Adipose tissue (tissue), 3 donors: ENCODE measurements around the gene CCS. TPM values are rescaled to one million over a fixed set of nuclear protein-coding genes. Genes with fewer than 3 reads are reported as not detected.

Experiments used
- H3K27ac ChIP-seq: one replicate; pipeline ENCODE4 v1.5.1; 2013; ENCODE audit warnings: low read depth, low read length
- WGBS, 3 donors: extraction: QIAGEN DNeasy Blood & Tissue Kit; methylation state at CpG; one replicate each; pipeline ENCODE4 v1.1.7; 2013; 5-methylcytosine and 5-hydroxymethylcytosine counted together
- polyA plus RNA-seq, 3 donors: library from polyadenylated mRNA; stranded (reverse); fragments of 200-250 nt; gene quantifications; one replicate each; pipeline ENCODE4 v1.2.3, GENCODE V29; 2013
- donor health status: healthy with polysubstance abuse.
- donor health status: Bipolar disorder and iron deficiency.
- donor health status: healthy.

Gene CCS
- polyA plus RNA-seq, 3 donors: 33.7 to 45.1 (median 41.2) TPM

GRCh38 chr11:66559866-66560676 is 32.9 kb upstream of the CCS start:
- 70 to 83% (median 79%) methylated on average over 26 to 27 of the region's 27 CpGs for WGBS, 3 donors
- no peak overlapping the region for H3K27ac ChIP-seq

DNA sequence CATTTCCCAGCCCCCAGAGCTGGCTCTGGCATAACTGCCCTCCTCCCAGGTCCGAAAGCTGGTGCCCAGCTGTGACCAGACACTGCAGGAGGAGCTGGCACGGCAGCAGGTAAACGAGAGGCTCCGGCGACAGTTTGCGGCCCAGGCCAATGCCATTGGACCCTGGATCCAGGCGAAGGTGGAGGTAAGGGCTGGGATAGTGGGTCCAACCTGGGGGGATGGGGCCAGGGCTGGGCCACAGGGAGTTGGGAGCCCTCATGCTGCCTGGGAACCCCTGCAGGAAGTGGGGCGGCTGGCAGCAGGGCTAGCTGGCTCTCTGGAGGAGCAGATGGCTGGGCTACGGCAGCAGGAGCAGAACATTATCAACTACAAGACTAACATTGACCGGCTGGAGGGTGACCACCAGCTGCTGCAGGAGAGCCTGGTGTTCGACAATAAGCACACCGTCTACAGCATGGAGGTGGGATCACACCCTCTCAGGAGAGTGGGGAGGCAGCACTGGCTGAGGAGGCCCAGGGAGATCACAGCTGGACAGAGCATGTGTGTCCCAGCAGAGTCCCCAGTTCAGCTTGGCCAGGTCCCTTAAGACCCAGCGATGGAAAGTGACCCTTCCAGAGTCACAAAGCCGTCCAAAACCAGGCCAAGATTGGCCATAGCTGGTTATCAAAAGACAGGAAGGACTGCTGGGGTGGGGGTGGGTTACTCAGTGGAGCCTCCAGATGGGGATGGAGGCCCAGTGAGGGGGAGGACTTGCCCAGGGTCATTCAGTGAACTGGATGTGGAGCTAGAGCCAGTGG is 31.6 kb upstream of the CCS start:
- WGBS, 3 donors: 77 to 84% (median 83%) methylated on average over 14 of the region's 14 CpGs
- H3K27ac ChIP-seq: no peak overlapping the region

- H3K27ac ChIP-seq: no peak overlapping the region
- WGBS, 3 donors: 91 to 95% (median 91%) methylated on average over 9 of the region's 9 CpGs
Measured at GRCh38 chr11:66561975-66562248, 31.1 kb upstream of the CCS start.

- WGBS, 3 donors: 68 to 83% (median 74%) methylated on average over 2 of the region's 2 CpGs
- no peak overlapping the region for H3K27ac ChIP-seq
Measured at GRCh38 chr11:66562275-66562674, 30.7 kb upstream of the CCS start.

GRCh38 chr11:66562907-66563583 is 29.9 kb upstream of the CCS start:
- no peak overlapping the region for H3K27ac ChIP-seq
- WGBS, 3 donors: 91 to 93% (median 92%) methylated on average over 20 of the region's 20 CpGs

DNA sequence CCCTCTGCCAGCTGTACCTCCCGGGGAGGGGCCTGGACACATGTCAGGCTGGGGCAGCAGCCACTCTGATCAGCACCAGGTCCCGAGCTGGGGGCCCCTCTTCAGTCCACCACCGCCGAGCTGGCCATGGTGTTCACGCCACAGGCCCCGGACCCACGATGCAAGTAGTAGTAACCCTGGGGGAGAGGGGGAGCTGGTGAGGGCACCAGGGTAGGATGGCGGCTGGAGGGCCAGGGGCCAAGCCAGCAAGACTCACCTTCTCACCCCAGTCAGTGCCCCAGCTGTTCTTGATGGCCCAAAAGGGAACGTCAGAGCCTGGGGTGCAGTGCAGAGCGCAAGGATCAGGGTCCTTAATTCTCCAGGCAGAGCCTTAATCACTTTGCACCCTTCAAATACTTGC is 29.2 kb upstream of the CCS start:
- H3K27ac ChIP-seq: no peak overlapping the region
- WGBS, 3 donors: 91 to 96% (median 92%) methylated on average over 10 of the region's 10 CpGs

- WGBS, 3 donors: 88 to 94% (median 91%) methylated on average over 14 of the region's 14 CpGs
- H3K27ac ChIP-seq: no peak overlapping the region
Measured at GRCh38 chr11:66564538-66564937, 28.4 kb upstream of the CCS start.

- H3K27ac ChIP-seq: no peak overlapping the region
- 91 to 93% (median 91%) methylated on average over 5 of the region's 5 CpGs for WGBS, 3 donors
Measured at GRCh38 chr11:66564984-66565383, 28.0 kb upstream of the CCS start.

DNA sequence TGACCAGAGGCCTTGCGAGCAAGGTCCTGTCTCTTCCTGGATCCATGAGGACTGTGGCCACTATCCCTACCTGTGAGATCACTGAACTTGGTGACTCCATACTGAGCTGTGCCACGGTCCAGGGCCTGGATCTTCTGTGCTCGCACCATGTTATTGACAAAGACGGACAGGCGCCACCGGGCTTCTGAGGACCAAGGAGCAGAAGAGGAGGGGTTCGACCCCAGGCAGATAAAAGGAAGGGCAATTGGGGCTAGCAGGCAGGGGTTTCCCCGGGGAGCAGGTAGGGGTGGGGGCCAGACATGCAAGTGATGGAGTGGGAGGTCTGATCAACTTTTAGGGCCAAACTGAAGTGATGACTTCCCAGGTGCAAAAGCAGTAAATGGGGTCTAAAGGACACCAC is 26.8 kb upstream of the CCS start:
- WGBS, 3 donors: 93 to 94% (median 94%) methylated on average over 8 of the region's 8 CpGs

GRCh38 chr11:66567787-66568123 is 25.2 kb upstream of the CCS start:
- WGBS, 3 donors: 57 to 66% (median 63%) methylated on average over 15 of the region's 15 CpGs
- no peak overlapping the region for H3K27ac ChIP-seq

More for the DNA sequence above, 26.8 kb upstream of the CCS start:
- no peak overlapping the region for H3K27ac ChIP-seq

DNA sequence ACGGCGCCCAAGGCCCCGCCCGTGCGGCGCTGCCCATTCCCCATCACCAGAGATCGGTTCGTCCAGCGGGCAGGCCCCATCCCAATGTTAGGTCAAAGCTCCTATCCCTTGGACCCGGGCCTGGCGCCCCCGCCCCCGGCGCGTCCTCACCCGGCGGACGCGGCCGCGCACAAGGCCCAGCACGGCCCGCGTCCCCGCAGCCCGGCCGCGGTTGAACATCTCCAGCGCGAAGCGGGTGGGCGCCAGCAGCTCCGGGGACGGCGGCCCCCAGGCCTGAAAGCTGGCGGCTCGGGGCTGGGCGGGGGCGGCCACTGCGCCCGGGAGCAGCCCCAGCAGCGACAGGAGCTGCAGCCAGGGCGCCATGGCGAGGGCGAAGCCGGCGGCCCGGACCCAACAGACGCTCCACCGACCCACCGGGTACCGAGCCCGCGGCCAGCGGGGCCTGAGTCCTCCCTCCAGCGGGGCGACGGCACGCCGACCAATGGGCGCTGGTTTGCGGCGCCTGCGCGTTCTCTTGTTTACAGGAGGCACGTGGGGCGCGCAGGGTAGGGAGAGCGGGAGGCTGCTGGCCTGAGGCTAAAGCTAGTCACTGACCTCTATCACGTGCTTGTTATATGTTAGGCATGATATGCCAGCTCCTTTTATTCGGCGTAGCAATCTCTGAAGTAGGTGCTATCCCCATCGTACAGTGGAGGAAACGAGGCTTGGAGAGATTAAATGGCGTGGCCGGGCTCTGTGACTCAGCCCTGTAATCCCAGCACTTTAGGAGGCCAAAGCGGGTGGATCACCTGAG is 24.7 kb upstream of the CCS start, which contains the start of gene CTSF:
Gene CTSF, minus strand, starts transcription at position 483 of the 793 bp plus-strand sequence. Its CDS starts 120 bp downstream, at position 363.
- WGBS, 3 donors: 3 to 5% (median 4%) methylated on average over 75 to 77 of the region's 77 CpGs
- no peak within 1 kb of the TSS for H3K27ac ChIP-seq

DNA sequence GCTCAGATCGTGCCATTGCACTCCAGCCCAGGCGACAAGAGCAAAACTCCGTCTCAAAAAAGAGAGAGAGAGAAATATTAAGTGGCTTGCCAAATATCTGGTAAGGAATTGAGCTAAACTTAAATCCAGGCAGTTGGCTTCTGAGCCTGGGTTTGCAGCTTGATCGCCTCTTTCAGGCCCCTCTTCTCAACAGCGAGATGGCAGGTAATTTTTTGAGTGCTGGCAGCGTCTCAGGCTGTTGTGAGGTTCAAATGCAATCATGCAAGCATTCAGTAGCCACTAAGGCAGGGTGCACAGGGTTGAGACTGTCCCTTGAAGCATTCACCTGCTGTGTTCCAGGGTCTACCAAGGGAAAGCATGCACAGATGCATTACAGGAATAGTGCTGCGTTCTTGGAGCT is 23.9 kb upstream of the CCS start:
- H3K27ac ChIP-seq: no peak overlapping the region
- WGBS, 3 donors: 82 to 89% (median 83%) methylated on average over 7 of the region's 7 CpGs

- WGBS, 3 donors: 51 to 57% (median 52%) methylated on average over 5 of the region's 5 CpGs
- H3K27ac ChIP-seq: no peak overlapping the region
Measured at GRCh38 chr11:66570079-66570849, 22.7 kb upstream of the CCS start.

DNA sequence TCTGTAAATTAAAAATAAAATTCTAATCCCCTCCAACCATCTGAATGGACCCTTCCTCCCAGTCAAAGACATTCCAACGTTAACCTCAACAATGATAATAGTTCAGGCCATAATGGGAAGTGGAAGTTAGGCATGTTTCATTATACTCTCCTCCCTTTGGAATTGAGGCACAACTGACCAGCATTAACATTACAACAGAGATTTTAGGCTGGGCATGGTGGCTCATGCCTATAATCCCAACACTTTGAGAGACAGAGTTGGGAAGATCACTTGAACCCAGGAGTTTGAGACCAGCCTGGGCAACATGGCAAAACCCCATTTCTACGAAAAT is 22.2 kb upstream of the CCS start:
- H3K27ac ChIP-seq: no peak overlapping the region
- 67 to 81% (median 70%) methylated on average over 2 of the region's 2 CpGs for WGBS, 3 donors

- 15 to 18% (median 15%) methylated on average over 25 of the region's 25 CpGs for WGBS, 3 donors
- H3K27ac ChIP-seq: no peak overlapping the region
Measured at GRCh38 chr11:66579017-66579606, 13.9 kb upstream of the CCS start.

DNA sequence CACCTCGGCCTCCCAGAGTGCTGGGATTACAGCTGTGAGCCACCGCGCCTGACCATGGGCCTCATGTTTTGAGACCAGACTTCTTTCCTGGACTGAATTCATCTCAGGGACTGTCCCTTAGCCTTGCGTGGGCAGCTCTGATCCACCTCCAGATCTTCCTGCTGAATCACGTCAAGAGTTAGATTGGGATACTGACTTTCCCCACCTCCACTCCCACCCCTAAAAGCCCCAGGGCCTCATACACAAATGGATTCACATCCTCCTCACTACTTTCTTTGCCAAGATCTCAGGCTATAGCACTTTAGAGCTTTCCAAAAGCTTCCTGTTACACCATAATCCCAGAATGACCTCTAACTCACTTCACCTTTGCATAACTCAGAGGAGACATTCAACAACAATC is 12.2 kb upstream of the CCS start:
- WGBS, 3 donors: 63 to 78% (median 72%) methylated on average over 5 of the region's 5 CpGs
- H3K27ac ChIP-seq: no peak overlapping the region

- 70 to 85% (median 85%) methylated on average over 3 of the region's 3 CpGs for WGBS, 3 donors
- no peak overlapping the region for H3K27ac ChIP-seq
Measured at GRCh38 chr11:66581261-66581660, 11.7 kb upstream of the CCS start.
